Activated CD8-positive, alpha-beta memory T cell treated with anti-CD3 and anti-CD28 coated beads for 24 hours (primary cell): ENCODE measurements around the gene CEP170.

ENCODE experiments used
- DNase-seq: peaks from one replicate; pipeline ENCODE4 v3.0.0-alpha.2; 2020

CEP170 gene

DNA sequence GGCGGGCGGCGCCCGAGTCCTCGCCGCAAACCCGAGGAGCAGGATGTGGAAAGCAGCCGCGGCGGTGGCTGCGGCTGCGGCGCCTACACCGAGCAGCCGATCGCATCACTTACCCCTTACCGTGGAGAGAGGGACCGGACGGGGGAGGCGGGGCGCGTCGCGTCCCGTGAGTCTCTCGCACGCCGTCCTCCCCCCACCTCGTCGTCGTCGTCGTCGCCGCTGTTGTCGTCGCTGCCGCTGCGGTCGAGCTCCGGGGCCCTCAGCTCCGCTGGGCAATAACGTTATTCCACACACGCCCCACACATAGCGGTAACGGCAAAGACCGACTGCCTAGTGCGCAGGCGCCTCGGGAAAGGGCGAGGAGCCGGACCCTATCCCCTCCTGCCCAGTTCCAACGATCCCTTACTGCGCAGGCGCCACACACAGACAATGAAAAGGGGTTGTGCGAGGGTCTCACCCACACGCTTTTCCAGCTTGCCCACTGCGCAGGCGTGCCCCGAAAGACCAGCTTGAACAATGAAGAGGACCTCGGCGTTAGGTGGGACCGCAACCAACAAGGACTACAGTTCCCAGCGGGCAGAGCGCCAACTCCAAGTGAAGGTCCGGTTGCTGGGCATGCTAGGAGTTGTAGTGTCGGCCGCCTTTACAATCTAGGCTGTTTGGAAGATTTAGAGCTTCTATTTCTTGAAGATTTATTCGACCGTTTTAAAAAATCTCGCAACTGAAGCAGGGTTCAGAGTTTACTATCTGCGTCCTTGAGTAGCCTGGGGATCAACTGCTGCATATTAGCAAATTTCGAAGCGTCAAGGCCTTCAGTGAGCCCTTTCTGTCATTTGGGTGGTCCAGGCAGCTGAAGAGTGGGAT, at the start of gene CEP170:
Gene CEP170, minus strand, starts transcription at position 355 of the 864 bp plus-strand sequence. CDS start 30,001 bp downstream, outside the sequence.
- peak; percentile 96 for DNase-seq

DNA sequence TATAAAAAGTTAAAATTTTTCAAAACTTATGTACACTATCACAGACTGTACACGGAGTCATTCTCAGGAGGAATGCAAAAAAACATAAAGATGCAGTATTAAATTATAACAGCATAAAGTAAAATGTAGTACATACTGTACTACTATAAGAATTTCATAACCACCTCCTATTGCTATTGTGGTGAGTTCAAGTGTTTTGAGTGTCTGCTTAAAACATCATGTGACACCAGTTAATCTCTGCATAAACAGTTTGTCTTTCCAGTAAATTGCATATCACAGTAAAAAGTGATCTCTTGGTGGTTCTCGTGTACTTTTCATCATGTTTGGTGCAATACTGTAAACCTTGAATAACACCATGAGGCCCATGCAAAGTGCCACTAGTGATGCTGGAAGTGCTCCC, 46.0 kb upstream of the CEP170 start:
- no peak for DNase-seq

DNA sequence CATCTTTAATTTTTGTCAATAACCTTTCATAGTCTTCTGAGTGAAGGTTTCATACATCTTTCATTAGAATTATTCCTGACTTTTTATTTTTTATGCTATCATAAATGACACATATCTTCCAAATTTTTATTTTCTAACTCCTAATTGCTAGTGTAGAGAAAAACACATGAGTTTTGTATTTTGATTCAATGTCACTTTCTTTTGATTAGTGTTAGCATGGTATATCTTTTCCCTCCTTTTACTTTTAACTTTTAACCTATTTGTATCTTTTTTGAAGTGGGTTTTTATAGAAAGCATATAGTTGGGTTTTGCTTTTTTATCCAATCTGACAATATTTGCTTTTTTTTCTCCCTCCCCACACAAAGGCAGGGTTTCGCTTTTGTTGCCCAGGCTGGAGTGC, 44.0 kb upstream of the CEP170 start:
- DNase-seq: no peak

DNA sequence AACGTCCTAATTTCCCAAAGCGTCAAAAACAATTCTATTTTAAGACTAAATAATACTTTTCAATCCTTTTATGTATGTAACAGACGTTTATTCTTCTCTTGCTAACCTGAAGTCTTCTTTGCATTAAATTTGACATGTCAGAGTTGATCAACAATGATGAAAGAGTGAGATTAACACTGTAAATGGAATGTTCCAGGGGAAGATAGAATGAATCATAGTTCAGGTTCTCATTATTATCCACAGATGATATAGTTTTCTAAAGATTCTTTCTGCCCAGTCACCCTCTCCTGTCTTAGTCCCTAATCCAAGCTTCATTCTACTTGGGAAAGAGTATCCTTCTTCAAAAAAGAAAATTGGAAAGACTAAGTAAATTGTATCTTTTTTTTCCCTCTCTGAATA, 39.6 kb upstream of the CEP170 start:
- no peak for DNase-seq

DNA sequence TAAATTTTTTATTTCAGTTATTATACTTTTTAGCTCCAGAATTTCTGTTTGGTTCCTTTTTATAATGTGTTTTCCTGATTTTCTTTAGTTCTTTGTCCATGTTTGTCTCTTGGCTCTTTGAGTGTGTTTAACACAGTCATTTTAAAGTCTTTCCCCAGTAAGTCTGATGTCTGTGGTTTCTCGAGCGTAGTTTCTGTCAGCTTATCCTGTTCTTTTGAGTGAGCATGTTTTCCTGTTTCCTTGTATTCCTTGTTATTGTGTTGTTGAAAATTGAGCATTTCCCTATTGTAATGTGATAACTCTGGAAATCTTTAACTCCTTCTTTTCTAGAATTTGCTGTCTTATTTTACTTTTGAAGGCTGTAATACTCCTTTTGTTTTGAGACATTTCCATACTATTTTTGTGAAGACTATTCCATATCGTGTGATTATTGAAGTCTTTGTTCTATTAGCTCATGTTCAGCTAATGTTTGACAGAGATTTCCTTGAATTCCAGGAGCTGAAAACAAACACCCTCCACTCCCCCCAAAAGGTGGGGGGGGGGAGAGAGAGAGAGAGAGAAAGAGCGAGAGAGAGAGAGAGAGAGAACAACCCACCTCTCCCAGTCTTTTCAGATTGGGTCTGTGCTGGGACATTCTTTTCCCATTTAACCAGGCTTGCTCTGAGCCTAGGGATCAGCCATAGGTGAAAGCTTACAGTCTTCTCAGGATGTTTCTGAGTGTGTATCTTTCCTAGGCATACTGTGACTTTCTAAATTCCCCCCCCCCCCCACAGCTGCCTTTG, 39.1 kb upstream of the CEP170 start:
- no peak for DNase-seq

DNA sequence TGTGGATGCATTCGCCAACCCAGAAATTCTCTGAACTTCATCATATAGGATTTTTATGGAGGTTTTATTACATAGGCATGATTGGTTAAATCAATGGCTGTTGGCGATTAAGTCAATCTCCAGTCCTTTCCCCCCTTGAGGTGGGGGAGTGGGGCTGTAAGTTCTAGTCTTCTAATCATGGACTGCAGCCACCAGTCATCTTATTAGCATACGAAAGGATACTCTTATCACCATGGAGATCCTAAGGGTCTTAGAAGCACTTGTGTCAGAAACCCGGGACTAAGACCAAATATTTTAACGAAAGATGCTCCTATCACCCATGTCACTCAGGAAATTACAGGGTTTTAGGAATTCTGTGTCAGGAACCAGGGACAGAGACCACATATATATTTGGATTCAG, 37.0 kb upstream of the CEP170 start:
- no peak for DNase-seq

DNA sequence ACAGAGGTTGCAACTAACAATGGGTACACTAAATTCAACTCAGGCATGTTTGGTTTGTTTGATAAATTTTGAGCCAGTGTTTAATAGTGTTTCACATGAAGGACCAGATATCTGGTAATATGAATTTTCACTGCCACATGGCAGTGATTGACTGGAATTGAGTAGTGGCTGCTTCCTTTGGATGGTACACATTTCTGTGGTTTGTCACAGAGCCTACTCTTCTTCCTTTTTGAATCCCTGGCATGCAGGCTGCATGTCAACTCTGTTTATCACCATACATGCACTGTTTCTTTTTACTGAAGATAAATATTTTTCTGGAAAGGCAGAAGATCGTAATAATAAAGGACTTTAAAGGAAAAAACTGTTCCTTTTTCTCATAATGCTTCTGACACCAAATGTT, 36.2 kb upstream of the CEP170 start:
- DNase-seq: no peak

DNA sequence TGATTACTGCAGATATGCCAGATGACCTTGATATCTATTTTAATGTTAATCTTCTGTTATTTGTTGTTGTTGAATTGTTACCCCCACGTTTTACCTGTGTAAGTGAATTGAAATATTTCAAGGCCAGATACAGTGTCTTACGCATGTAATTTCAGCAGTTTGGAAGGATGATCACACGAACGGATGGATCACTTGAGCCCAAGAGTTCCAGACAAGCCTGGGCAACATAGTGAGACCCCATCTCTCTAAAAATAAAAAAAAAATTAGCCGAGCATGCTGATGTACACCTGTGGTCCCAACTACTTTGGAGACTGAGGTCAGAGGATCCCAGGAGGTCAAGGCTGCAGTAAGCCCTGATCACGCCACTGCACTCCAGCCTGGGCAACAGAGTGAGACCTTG, 33.0 kb upstream of the CEP170 start:
- no peak for DNase-seq

DNA sequence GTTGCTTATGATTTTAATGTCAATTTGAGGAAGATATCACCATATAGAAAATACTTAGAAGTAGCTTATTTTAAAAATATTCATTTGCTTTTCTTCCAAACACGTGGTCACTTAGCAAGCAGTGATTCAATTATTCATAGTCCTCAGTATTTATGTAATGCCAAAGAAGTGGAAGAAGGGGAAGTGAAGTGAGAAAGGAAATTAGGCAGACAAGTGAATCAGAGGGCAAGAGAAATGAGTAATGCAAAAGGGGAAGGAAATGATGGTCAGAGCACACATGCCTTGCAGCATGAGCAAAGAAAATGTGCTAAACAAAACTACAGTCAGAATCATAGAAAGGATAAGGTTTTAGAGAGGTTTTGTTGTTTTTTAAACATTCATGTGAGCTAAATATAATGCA, 32.6 kb upstream of the CEP170 start:
- no peak for DNase-seq

DNA sequence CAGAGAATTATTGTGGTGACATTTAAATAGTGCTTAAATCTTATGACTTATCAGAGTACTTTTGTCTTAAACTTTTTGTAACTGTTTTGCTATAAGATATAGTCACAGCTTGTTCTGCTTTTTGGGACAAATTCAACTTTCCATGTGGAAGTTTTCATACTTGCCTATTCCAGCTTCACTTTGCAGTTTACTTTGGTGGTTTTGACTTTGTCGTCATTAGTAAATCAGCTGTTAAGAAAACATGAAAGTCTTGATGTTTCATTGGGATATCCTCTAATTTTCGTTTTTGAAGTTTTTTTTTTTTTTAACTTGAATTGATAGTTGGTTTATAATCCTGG, 32.0 kb upstream of the CEP170 start:
- DNase-seq: no peak

DNA sequence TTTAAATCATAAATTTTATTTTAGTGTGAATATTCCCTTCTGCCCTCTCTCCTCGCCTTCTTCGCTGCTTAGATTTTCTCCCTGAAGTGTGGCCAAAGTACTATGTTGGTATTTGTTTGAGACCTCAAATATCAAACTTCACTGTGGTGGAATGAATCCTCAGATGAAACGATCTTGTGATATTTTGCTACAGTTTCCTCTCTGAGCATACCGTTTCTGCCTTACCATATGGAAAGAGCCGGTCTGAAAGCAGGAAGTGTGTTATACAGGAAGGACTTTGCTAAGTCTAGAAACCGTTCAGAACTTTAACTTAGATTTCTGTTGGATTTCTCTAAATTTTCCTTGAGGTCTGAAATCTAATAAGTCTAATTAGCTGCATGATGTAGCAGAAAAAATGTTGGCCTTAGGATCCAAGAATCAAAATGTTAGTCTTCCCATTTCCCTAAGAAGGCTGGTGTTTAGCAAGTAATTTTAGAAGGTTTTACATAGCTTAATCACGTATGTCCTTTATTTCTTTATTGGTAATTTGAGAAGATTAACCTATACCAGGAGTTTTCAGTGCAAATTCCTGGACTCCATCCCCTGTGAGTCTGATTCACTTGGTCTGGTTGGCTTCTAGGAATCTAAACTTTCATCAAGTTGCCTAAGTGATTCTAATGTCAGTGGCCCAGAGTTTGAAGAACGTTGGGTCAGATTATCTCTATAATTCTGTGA, 31.5 kb upstream of the CEP170 start:
- no peak for DNase-seq

DNA sequence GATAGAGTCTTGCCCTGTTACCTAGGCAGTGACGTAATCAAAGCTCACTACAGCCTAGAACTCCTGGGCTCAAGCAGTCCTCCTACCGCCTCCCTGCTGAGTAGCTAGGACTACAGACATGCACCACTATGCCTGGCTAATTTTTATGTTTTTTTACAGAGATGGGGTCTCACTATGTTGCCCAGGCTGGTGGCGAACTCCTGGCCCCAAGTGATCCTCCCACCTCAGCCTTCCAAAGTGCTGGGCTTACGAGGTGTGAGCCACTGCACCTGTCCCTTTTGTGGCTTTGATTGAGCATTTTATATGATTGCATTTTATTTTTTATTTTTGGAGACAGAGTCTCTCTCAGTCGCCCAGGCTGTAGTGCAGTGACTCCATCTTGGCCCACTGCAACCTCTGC, 26.6 kb upstream of the CEP170 start:
- no peak for DNase-seq

DNA sequence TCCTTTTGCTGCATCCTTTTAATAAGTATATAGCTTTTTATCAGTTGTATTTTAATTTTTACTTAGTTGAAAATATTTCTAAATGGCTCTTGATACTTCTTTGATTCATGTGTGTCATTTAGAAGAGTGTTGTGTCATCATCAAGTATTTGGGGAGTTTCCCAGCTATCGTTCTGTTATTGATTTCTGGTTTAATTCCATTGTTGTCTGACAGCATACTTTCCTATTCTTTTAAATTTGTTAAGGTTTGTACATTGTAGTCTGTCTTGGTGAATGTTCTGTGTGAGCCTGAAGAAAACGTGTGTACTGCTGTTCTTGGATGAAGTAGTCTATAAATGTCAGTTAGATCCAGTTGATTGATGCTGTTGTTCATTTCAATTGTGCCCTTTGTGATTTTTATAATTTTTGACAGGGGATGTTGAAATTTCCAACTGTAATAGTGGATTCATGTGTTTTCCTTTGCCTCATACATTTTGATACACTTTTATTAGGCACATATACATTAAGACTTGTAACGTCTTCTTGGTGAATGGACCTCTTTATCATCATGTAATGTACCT, 25.6 kb upstream of the CEP170 start:
- no peak for DNase-seq

DNA sequence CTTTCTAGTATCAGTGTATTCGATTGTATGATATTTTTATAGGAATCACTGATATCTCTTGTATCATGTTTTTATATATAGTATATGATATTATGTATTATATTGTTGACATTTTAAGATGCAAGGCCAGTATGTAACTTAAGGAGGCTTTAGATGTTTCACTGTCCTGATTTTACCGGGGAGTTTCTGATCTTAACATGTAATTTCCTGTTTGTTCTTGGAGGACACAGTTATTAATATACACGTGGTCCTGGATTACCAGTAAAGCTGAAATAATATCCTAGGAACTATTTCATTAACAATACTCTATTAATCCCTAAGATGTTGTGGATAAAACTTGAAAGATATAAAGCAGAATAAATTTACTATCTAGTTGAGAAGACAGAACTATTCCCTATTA, 20.2 kb upstream of the CEP170 start:
- DNase-seq: no peak

DNA sequence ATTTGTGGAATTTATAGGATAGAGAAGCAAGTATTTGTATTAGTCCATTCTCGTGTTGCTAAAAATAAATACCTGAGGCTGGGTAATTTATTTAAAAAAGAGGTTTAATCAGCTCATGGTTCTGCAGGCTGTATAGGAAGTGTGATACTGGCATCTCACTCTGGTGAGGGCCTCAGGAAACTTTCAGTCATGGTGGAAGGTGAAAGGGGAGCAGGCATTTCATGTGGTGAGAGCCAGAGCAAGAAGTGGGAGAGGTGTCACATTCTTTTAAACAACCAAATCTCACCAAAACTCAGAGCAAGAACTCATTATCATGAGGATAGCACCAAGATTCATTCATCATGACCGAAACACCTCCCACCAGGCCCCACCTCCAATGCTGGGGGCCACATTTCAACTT, 18.9 kb upstream of the CEP170 start:
- no peak for DNase-seq

DNA sequence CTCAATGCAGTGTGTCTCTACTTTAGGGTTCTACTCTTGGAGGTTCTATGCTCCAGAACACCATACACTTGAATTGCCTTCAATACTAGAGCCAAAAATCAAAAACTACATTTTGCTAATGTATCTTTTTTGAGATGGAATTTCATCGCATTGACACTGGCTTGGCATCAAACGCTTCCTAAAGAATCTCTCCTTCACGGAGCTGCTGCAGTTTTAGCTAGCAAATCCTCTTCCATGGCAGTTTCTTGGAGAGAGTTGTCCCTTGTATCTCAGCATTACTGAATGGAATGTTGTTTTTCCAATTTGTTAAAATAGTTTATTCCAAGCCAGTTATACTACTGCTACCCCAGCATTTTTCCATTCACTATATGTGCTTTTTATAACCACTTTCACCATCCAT, 18.4 kb upstream of the CEP170 start:
- DNase-seq: no peak

DNA sequence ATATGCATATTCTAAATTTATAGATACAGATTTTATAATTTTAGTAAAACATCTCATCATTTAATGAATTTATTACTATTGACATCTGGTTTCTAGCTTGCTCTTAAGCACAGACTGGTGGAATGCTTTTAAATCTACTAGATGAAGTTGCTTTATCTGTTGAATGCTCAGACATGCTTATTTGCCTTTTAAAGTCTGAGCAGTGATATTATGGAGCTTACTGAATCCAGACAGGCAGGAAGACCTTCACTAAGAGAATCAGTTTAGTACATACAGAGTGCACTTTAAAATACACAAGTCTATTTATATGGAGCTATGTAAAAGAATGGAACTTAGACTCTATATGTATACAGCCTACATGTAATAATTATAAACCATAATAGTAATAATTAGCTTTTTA, 17.3 kb upstream of the CEP170 start:
- DNase-seq: no peak

DNA sequence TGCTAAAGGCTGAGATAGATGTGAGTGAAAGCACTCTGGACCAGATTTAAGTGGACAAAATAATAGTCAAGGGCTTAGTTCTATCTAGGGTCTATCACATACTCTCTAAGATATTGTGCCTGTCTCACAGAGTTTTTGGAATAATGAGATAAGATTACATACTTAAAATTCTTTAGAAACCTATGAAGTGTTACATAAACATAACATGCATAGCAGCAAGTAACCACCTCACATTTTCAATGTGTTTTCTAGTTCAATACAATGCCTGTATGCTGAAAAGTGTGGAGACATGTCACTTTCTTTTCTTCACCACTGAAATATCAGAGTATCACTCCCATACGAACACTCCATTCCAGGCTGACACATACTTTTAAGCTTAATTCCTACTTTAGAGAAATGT, 16.9 kb upstream of the CEP170 start:
- no peak for DNase-seq

DNA sequence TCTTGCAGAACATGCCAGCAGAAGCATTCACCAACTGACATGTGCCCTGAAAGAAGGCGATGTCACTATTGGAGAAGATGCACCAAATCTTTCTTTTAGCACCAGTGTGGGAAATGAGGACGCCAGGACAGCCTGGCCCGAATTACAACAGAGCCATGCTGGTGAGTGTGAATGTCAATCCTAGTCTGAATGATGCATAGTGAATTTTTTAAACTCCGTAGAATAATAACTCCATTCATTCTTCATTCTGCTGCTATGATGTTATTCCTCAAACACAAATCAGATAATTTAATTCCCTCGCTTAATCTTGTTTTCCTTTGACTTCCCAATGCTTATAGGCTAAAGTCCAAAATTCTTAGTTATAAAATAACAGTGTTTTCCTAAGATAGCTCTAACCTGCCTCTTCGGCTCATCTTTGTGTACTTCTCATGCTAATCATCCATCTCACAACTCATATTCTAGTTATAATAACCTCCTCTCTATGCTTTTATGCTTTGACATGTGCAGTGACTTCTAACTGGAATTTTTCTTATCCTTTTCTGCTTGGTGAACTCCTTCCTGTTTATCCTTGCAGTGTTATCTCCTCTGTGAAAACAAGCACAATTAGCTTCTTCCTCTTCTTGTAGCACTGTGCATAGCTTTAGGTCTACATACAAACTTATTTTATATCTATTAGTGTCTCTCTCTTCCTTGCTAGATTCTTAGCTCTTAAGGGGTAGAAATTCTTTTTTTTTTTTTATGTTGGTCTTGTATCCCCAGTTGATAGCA, 15.2 kb upstream of the CEP170 start:
- no peak for DNase-seq

DNA sequence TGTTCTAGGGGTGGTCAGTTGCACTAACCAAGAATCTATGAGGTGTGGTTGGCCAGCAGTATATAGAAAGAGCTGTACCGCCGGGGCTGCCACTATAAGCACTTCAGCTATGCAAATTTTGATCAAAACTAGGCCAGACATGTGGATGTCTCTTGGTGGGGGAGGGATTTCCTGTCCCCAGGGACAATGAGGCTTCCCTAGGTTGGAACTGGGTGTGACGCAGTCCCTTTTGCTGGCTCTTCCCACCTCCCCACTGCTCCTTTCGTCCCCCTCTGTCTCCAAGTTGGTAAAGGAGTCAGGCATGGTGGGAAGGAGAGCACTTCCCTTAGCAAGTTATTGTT, 14.3 kb upstream of the CEP170 start:
- DNase-seq: no peak

DNA sequence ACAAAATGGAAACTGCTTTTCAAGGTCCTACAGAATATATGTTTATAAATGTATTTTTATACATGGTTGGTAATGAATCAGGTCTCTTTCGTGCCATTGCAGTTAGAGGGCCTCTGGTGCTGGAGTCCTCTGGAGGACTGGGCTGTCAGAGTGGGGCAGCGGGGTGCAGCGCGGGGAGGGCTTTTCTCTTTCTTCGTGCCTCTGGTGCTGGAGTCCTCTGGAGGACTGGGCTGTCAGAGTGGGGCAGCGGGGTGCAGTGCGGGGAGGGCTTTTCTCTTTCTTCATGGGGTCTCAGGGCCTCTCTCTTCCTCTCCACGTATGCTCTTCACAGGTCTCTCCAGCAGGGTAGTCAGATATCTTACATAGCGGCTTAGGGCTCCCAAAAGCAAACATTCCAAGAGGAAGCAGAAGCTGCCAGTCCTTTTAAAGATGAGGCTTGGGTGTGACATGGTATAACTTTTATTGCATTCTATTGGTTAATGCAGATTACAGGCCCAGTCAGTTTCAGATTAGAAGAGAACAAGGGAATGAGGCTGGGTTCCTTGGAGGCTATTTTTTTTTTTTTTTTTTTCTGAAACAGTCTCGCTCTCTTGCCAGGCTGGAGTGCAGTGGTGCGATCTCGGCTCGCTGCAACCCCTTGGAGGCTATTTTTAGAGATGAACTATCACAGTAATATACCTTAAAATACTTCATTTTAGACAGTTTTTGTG, 13.8 kb upstream of the CEP170 start:
- DNase-seq: no peak
